Ascending aorta (tissue), 2 donors: ENCODE measurements around the gene LDHD. TPM values are rescaled to one million over a fixed set of nuclear protein-coding genes. Genes with fewer than 3 reads are reported as not detected.

ENCODE experiments used
- DNase-seq, 2 donors: peaks; one replicate each; pipeline ENCODE4 v3.0.0-alpha.2; 2019; ENCODE audit warnings: low spot score in 2 of 2
- H3K27ac ChIP-seq, 2 donors: fragments of 200-600 bp; sonication (generic); one replicate each; pipeline ENCODE4 v1.5.1; 2016 to 2017; ENCODE audit warnings: mild to moderate bottlenecking in 1 of 2
- H3K27me3 ChIP-seq: fragments of 200-600 bp; sonication (generic); one replicate; pipeline ENCODE4 v1.5.1; 2017
- H3K36me3 ChIP-seq, 2 donors: fragments of 200-600 bp; sonication (generic); one replicate each; pipeline ENCODE4 v1.5.1; 2016
- H3K4me1 ChIP-seq, 2 donors: fragments of 200-600 bp; sonication (generic); one replicate each; pipeline ENCODE4 v1.5.1; 2016 to 2017; ENCODE audit warnings: mild to moderate bottlenecking in 1 of 2
- H3K4me3 ChIP-seq, 2 donors: fragments of 200-600 bp; sonication (generic); one replicate each; pipeline ENCODE4 v1.5.1; 2016 to 2017; ENCODE audit warnings: mild to moderate bottlenecking in 1 of 2
- H3K9me3 ChIP-seq, 2 donors: fragments of 200-600 bp; sonication (generic); one replicate each; pipeline ENCODE4 v1.5.1; 2016
- CTCF ChIP-seq, 3 experiments: fragments of 200-600 bp in 2 of 3; fragments of 450-650 bp in 1 of 3; sonication (generic) in 2 of 3; IDR thresholded peaks; one replicate each; pipeline ENCODE4 v1.5.1; 2016 to 2019; ENCODE audit warnings: antibody characterized with exemption in 3 of 3, mild to moderate bottlenecking in 1 of 3, moderate library complexity in 1 of 3
- intact Hi-C: fragments of 100-400 bp; cut with DNase I; formaldehyde crosslinking; loops from one replicate; pipeline ENCODE4 v1.15.1; 2023
- total RNA-seq: library from RNA; depleted of rRNA; stranded (reverse); fragments of >200 nt; gene quantifications from one replicate; pipeline ENCODE4 v1.1.0, GENCODE V29; 2016

LDHD gene
- total RNA-seq, 1 donor from 2014 or later, result 7.5 TPM

DNA sequence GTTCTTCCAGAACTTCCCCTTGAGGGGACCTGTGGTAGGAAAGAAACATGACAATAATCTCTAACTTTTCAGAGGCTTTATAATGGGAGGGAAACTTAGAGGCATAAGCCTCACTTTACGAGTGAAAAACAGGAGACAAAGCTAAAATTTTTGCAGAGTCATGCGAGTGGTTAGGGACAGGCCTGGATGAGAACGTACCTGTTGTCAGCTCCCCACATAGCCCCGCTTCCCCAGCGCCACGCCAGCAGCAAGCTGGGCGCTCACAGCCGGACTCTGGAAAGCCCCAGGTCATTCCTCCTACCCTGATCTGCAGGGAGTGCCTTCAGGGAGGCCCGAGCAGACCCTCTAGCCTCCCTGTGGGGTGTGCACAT is 53.6 kb downstream of the LDHD start:
- no peaks in the 10 kb centered on the region for H3K27me3 ChIP-seq
- peaks cover 0 to 6% of the 10 kb centered on the region in 2 donors for H3K4me1 ChIP-seq
- no peak for TF ChIP-seq CTCF (IDR thresholded peaks at IDR 0.05)
- no peak for DNase-seq
- H3K4me3 ChIP-seq, result no peak overlapping the region
- no peaks in the 10 kb centered on the region for H3K36me3 ChIP-seq
- intact Hi-C loops, result no loop called here
- H3K9me3 ChIP-seq, result no peaks in the 10 kb centered on the region
- H3K27ac ChIP-seq, result peak overlapping the region; percentile 16 to 19

- intact Hi-C loops, result no loop called here
- Histone ChIP-seq H3K9me3 (no peaks in the 10 kb centered on the region), H3K36me3 (no peaks in the 10 kb centered on the region), H3K27ac (peak overlapping the region; percentile 16 to 19), H3K27me3 (no peaks in the 10 kb centered on the region), H3K4me1 (peaks cover 0 to 6% of the 10 kb centered on the region in 2 donors), H3K4me3 (no peak overlapping the region)
- DNase-seq, result no peak
- no peak for TF ChIP-seq CTCF (IDR thresholded peaks at IDR 0.05)
Observed at GRCh38 chr16:75062135-75062975, 54.2 kb downstream of the LDHD start.

Other genes with a start within 250 kb of the LDHD start
- gene WDR59, start 131.7 kb downstream of the LDHD start, total RNA-seq, result 22.0 TPM
- 53.7 TPM for gene ZNRF1, start 117.8 kb downstream of the LDHD start, total RNA-seq
- 6.8 TPM for gene ZFP1, start 31.7 kb upstream of the LDHD start, total RNA-seq
- gene CTRB2, start 90.4 kb upstream of the LDHD start, total RNA-seq, result not detected
- not detected for gene CTRB1, start 102.2 kb upstream of the LDHD start, total RNA-seq
- 243 TPM for gene BCAR1, start 134.8 kb upstream of the LDHD start, total RNA-seq